C4-2B (cell line): ENCODE data around the gene KNOP1.

ENCODE experiments used
- ZFX ChIP-seq: fragments of 450-650 bp; IDR thresholded peaks from 2 replicates; pipeline ENCODE4 v1.6.1; 2017
- TF ChIP-seq, protein P1 (sequence below): fragments of 450-650 bp; conservative IDR thresholded peaks from 2 replicates; pipeline ENCODE4 v1.5.1; 2017; ENCODE audit warnings: mild to moderate bottlenecking

GRCh38 chr16:19674485-19674884, 43.5 kb downstream of the KNOP1 start:
- TF ChIP-seq, protein P1, sequence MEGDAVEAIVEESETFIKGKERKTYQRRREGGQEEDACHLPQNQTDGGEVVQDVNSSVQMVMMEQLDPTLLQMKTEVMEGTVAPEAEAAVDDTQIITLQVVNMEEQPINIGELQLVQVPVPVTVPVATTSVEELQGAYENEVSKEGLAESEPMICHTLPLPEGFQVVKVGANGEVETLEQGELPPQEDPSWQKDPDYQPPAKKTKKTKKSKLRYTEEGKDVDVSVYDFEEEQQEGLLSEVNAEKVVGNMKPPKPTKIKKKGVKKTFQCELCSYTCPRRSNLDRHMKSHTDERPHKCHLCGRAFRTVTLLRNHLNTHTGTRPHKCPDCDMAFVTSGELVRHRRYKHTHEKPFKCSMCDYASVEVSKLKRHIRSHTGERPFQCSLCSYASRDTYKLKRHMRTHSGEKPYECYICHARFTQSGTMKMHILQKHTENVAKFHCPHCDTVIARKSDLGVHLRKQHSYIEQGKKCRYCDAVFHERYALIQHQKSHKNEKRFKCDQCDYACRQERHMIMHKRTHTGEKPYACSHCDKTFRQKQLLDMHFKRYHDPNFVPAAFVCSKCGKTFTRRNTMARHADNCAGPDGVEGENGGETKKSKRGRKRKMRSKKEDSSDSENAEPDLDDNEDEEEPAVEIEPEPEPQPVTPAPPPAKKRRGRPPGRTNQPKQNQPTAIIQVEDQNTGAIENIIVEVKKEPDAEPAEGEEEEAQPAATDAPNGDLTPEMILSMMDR, result no peak
- TF ChIP-seq ZFX, result no peak
